Measurements from ENCODE around the gene LAMC3.
"Not testable (repeated sequence)": the region's sequence is repeated elsewhere in the genome, so short reads cannot be mapped to it uniquely, and the experiment has no call there.

The LAMC3 gene

GRCh38 chr9:131112374-131113154, 103.6 kb downstream of the LAMC3 start:
- Histone ChIP-seq H3K4me3 (no peak overlapping the region), H3K4me2 (no peak overlapping the region), H3K27ac (no peak overlapping the region), H3K27me3 (no peaks in the 10 kb centered on the region), H3K36me3 (no peaks in the 10 kb centered on the region), H3K4me1 (peaks cover 11 to 21% (median 15%) of the 10 kb centered on the region in 10 experiments; a peak in 19 of 20 replicates), H3K9ac (no peak overlapping the region), H4K20me1 (no peaks in the 10 kb centered on the region), H3K9me3 (replicated peaks in 1 of 11) (no peaks in the 10 kb centered on the region)
- TF ChIP-seq Cebpa-rat (IDR thresholded peaks at IDR 0.05): no peak

- no peak overlapping the region for H3K4me2 ChIP-seq
- H3K9ac ChIP-seq: no peak overlapping the region
- no peaks in the 10 kb centered on the region for H4K20me1 ChIP-seq
- TF ChIP-seq Cebpa-rat (IDR thresholded peaks at IDR 0.05): no peak
- H3K27me3 ChIP-seq: no peaks in the 10 kb centered on the region
- H3K4me3 ChIP-seq: no peak overlapping the region
- peak overlapping the region in 1 of 11 experiments; percentile 23; a peak in 1 of 22 replicates for H3K27ac ChIP-seq
- peaks cover 11 to 28% (median 22%) of the 10 kb centered on the region in 10 experiments; a peak in 19 of 20 replicates for H3K4me1 ChIP-seq
- no peaks in the 10 kb centered on the region for H3K9me3 ChIP-seq (replicated peaks in 1 of 11)
- H3K36me3 ChIP-seq: no peaks in the 10 kb centered on the region
Observed at GRCh38 chr9:131113655-131114054, 104.7 kb downstream of the LAMC3 start.

GRCh38 chr9:131114084-131114535, 105.1 kb downstream of the LAMC3 start:
- TF ChIP-seq Cebpa-rat (IDR thresholded peaks at IDR 0.05): no peak
- H3K9me3 ChIP-seq (replicated peaks in 1 of 11): no peaks in the 10 kb centered on the region
- H3K27ac ChIP-seq: peak overlapping the region in 3 of 11 experiments; percentile 13 to 23 (median 15); a peak in 3 of 22 replicates
- no peaks in the 10 kb centered on the region for H3K27me3 ChIP-seq
- H3K4me1 ChIP-seq: peaks cover 11 to 28% (median 22%) of the 10 kb centered on the region in 10 experiments; a peak in 19 of 20 replicates
- no peak overlapping the region for H3K4me2 ChIP-seq
- no peaks in the 10 kb centered on the region for H3K36me3 ChIP-seq
- no peak overlapping the region for H3K4me3 ChIP-seq
- H3K9ac ChIP-seq: no peak overlapping the region; a peak in 1 of 22 replicates
- no peaks in the 10 kb centered on the region for H4K20me1 ChIP-seq

- H3K4me1 ChIP-seq: peaks cover 11 to 28% (median 22%) of the 10 kb centered on the region in 10 experiments; a peak in 19 of 20 replicates
- not testable (repeated sequence) for H3K36me3 ChIP-seq; H3K9me3 ChIP-seq (replicated peaks in 1 of 11); H4K20me1 ChIP-seq; H3K27me3 ChIP-seq; H3K27ac ChIP-seq; H3K4me3 ChIP-seq; H3K4me2 ChIP-seq; H3K9ac ChIP-seq
Observed at GRCh38 chr9:131115360-131115742, 106.4 kb downstream of the LAMC3 start.

GRCh38 chr9:131116281-131117120, 107.5 kb downstream of the LAMC3 start:
- Histone ChIP-seq H3K9ac (peak overlapping the region in 9 of 11 experiments; percentile 42 to 74 (median 55); a peak in 16 of 22 replicates), H3K4me3 (0 out of 20 replicates have a peak overlapping the region, but pooled peaks of 1 of the 10 experiments have one; percentile 1), H3K27me3 (no peaks in the 10 kb centered on the region), H3K36me3 (peaks cover 0 to 5% (median 0%) of the 10 kb centered on the region in 11 experiments; a peak in 1 of 22 replicates), H3K4me1 (peaks cover 11 to 26% (median 22%) of the 10 kb centered on the region in 10 experiments; a peak in 19 of 20 replicates), H4K20me1 (no peaks in the 10 kb centered on the region), H3K27ac (peak overlapping the region in 8 of 11 experiments; percentile 59 to 83 (median 76); a peak in 16 of 22 replicates), H3K4me2 (peak overlapping the region; percentile 14 to 89 (median 84)), H3K9me3 (replicated peaks in 1 of 11) (no peaks in the 10 kb centered on the region)
- no peak for TF ChIP-seq Cebpa-rat (IDR thresholded peaks at IDR 0.05)

- Histone ChIP-seq H3K9ac (peak overlapping the region in 9 of 11 experiments; percentile 42 to 74 (median 55); a peak in 16 of 22 replicates), H3K4me3 (peak overlapping the region in 1 of 10 experiments; percentile 1; a peak in 1 of 20 replicates), H4K20me1 (no peaks in the 10 kb centered on the region), H3K9me3 (replicated peaks in 1 of 11) (no peaks in the 10 kb centered on the region), H3K36me3 (peaks cover 0 to 5% (median 0%) of the 10 kb centered on the region in 11 experiments; a peak in 1 of 22 replicates), H3K27me3 (no peaks in the 10 kb centered on the region), H3K4me1 (peaks cover 11 to 26% (median 22%) of the 10 kb centered on the region in 10 experiments; a peak in 19 of 20 replicates), H3K27ac (peak overlapping the region in 8 of 11 experiments; percentile 59 to 83 (median 76); a peak in 16 of 22 replicates), H3K4me2 (peak overlapping the region; percentile 14 to 89 (median 84))
- TF ChIP-seq Cebpa-rat (IDR thresholded peaks at IDR 0.05): no peak
Observed at GRCh38 chr9:131117121-131117761, 108.3 kb downstream of the LAMC3 start.

- H3K4me2 ChIP-seq: peak overlapping the region; percentile 14 to 89 (median 84); a peak in 20 of 22 replicates
- peaks cover 0 to 5% (median 0%) of the 10 kb centered on the region in 11 experiments; a peak in 1 of 22 replicates for H3K36me3 ChIP-seq
- H3K27me3 ChIP-seq: no peaks in the 10 kb centered on the region
- peak overlapping the region in 8 of 11 experiments; percentile 49 to 74 (median 62); a peak in 13 of 22 replicates for H3K9ac ChIP-seq
- no peak overlapping the region for H3K4me3 ChIP-seq
- peaks cover 11 to 26% (median 22%) of the 10 kb centered on the region in 10 experiments; a peak in 19 of 20 replicates for H3K4me1 ChIP-seq
- peak overlapping the region in 8 of 11 experiments; percentile 59 to 83 (median 76); a peak in 16 of 22 replicates for H3K27ac ChIP-seq
- TF ChIP-seq Cebpa-rat (IDR thresholded peaks at IDR 0.05): no peak
- no peaks in the 10 kb centered on the region for H3K9me3 ChIP-seq (replicated peaks in 1 of 11)
- H4K20me1 ChIP-seq: no peaks in the 10 kb centered on the region
Observed at GRCh38 chr9:131117762-131118145, 108.8 kb downstream of the LAMC3 start.

- no peak overlapping the region; a peak in 1 of 22 replicates for H3K9ac ChIP-seq
- H3K9me3 ChIP-seq (replicated peaks in 1 of 11): no peaks in the 10 kb centered on the region
- no peaks in the 10 kb centered on the region for H4K20me1 ChIP-seq
- H3K4me1 ChIP-seq: peaks cover 15 to 29% (median 26%) of the 10 kb centered on the region in 10 experiments
- no peaks in the 10 kb centered on the region for H3K27me3 ChIP-seq
- TF ChIP-seq Cebpa-rat (IDR thresholded peaks at IDR 0.05): no peak
- no peak overlapping the region for H3K4me2 ChIP-seq
- no peak overlapping the region for H3K27ac ChIP-seq
- peaks cover 0 to 5% (median 0%) of the 10 kb centered on the region in 11 experiments; a peak in 1 of 22 replicates for H3K36me3 ChIP-seq
- H3K4me3 ChIP-seq: no peak overlapping the region
Observed at GRCh38 chr9:131119600-131119999, 110.6 kb downstream of the LAMC3 start.
